Transverse colon (tissue), 3 donors: ENCODE results near the gene ZNF273.

Source experiments
- POLR2A ChIP-seq: fragments of 450-650 bp; IDR thresholded peaks from one replicate; pipeline ENCODE4 v1.6.1; 2016; ENCODE audit warnings: antibody characterized with exemption, mild to moderate bottlenecking, moderate library complexity
- TF ChIP-seq, protein P1 (sequence below), 5 experiments: fragments of 200-600 bp in 3 of 5; fragments of 450-650 bp in 2 of 5; sonication (generic) in 3 of 5; IDR thresholded peaks; 1 replicate in 2 of 5; 2 replicates in 3 of 5; pipeline ENCODE4 v1.5.1; 2016 to 2017; ENCODE audit warnings: antibody characterized with exemption in 5 of 5, inconsistent platforms in 3 of 5, mild to moderate bottlenecking in 2 of 5, moderate library complexity in 1 of 5

DNA sequence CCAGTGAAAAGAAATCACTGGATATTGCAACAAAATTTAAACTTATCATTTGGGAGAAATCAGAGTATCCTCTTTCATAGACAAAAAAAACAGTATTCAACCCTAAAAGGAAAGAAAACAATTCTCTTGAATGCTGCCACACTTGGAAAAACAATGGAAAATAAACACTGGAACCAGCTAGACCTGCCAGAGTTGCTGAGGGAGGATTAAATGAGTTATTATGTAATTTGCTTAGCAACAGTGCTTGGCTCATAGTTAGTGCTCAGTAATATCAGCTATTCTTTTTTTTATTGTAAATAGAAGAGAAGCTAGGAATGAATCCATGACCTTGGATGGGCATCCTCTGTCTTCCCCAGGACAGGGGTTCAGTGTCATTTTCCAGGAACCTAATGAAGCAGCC, 11.0 kb upstream of the ZNF273 start:
- no peak for TF ChIP-seq POLR2A
- TF ChIP-seq, protein P1, sequence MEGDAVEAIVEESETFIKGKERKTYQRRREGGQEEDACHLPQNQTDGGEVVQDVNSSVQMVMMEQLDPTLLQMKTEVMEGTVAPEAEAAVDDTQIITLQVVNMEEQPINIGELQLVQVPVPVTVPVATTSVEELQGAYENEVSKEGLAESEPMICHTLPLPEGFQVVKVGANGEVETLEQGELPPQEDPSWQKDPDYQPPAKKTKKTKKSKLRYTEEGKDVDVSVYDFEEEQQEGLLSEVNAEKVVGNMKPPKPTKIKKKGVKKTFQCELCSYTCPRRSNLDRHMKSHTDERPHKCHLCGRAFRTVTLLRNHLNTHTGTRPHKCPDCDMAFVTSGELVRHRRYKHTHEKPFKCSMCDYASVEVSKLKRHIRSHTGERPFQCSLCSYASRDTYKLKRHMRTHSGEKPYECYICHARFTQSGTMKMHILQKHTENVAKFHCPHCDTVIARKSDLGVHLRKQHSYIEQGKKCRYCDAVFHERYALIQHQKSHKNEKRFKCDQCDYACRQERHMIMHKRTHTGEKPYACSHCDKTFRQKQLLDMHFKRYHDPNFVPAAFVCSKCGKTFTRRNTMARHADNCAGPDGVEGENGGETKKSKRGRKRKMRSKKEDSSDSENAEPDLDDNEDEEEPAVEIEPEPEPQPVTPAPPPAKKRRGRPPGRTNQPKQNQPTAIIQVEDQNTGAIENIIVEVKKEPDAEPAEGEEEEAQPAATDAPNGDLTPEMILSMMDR (IDR thresholded peaks at IDR 0.05), result no peak
